Left ventricle myocardium inferior (tissue), 1 donor: Measurements from ENCODE around the gene COPS3. TPM values are rescaled to one million over a fixed set of nuclear protein-coding genes. Genes with fewer than 3 reads are reported as not detected.

ENCODE experiments used
- DNase-seq: peaks from one replicate; pipeline ENCODE4 v3.0.0-alpha.2; 2020
- H3K27ac ChIP-seq: fragments of 200-600 bp; replicated peaks from 2 replicates; pipeline ENCODE4 v1.8.0; 2021
- H3K27me3 ChIP-seq: fragments of 200-600 bp; 2 replicates; pipeline ENCODE4 v1.8.0; 2021; ENCODE audit warnings: low read depth
- H3K36me3 ChIP-seq: fragments of 200-600 bp; 2 replicates; pipeline ENCODE4 v1.8.0; 2021
- H3K4me1 ChIP-seq: fragments of 200-600 bp; 2 replicates; pipeline ENCODE4 v1.8.0; 2021
- H3K4me3 ChIP-seq: fragments of 200-600 bp; 2 replicates; pipeline ENCODE4 v1.8.0; 2021; ENCODE audit warnings: mild to moderate bottlenecking, moderate library complexity
- H3K9me3 ChIP-seq: fragments of 200-600 bp; replicated peaks from 2 replicates; pipeline ENCODE4 v1.8.0; 2021
- intact Hi-C: fragments of 100-400 bp; cut with micrococcal nuclease; formaldehyde crosslinking; loops from one replicate; pipeline ENCODE4 v1.11.0; 2022
- total RNA-seq: library from RNA; stranded (reverse); fragmentation: NEBNext Ultra II Directional; extraction: Animal tissue kit (Norgen Biotek cat#: 25700); gene quantifications from one replicate; pipeline ENCODE4 v1.2.1, GENCODE V29; 2021
- TF ChIP-seq, protein P1 (sequence below): fragments of 200-600 bp; IDR thresholded peaks from 2 replicates; pipeline ENCODE4 v1.8.0; 2021; ENCODE audit warnings: antibody characterized with exemption, mild to moderate bottlenecking, borderline replicate concordance
- donor health status: DM: no; HTN: yes; CAD: no; lungs with severe emphysema.

The COPS3 gene
- total RNA-seq, 1 donor from 2014 or later, result 74.2 TPM

DNA sequence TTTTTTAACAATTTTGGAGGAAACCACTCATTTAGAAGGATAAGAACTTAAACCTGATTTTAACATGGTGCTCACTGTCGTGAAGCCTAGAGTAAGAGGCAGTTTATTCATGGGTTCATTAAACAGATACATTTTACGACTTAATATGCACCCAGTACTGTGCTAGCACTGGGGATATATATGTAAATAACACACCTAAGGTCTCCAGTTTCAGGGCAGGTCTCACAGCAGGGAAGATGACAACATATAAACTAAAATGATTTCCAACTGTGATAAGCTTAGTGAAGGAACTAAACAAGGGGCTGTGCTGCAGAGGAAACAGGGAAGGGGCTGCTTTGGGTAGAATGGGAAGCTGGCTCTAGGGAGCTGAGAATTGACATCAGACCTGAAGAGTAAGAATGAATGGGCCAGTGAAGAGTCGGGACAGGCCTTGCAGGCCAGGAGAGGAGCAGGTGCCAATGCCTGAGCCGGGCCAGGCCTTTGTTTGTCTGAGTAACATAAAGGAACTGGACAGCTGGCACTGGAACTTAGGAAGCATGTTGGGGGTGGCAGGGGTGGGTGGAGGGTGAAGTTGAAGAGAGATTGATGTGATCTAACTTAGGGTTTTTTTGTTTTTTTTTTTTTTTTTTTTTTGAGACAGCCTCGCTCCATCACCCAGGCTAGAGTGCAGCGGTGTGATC lies 34.2 kb upstream of the COPS3 start:
- intact Hi-C loops, result no loop called here

GRCh38 chr17:17314501-17315071 lies 33.5 kb upstream of the COPS3 start:
- no peaks in the 10 kb centered on the region for H3K27me3 ChIP-seq
- H3K27ac ChIP-seq, result no peak overlapping the region
- H3K4me1 ChIP-seq, result no peaks in the 10 kb centered on the region
- DNase-seq, result no peak
- H3K9me3 ChIP-seq, result no peaks in the 10 kb centered on the region
- no peaks in the 10 kb centered on the region for H3K36me3 ChIP-seq
- intact Hi-C loops, result no loop called here
- H3K4me3 ChIP-seq, result no peak overlapping the region
- TF ChIP-seq, protein P1, sequence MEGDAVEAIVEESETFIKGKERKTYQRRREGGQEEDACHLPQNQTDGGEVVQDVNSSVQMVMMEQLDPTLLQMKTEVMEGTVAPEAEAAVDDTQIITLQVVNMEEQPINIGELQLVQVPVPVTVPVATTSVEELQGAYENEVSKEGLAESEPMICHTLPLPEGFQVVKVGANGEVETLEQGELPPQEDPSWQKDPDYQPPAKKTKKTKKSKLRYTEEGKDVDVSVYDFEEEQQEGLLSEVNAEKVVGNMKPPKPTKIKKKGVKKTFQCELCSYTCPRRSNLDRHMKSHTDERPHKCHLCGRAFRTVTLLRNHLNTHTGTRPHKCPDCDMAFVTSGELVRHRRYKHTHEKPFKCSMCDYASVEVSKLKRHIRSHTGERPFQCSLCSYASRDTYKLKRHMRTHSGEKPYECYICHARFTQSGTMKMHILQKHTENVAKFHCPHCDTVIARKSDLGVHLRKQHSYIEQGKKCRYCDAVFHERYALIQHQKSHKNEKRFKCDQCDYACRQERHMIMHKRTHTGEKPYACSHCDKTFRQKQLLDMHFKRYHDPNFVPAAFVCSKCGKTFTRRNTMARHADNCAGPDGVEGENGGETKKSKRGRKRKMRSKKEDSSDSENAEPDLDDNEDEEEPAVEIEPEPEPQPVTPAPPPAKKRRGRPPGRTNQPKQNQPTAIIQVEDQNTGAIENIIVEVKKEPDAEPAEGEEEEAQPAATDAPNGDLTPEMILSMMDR, result no peak

More for the DNA sequence above, 34.2 kb upstream of the COPS3 start:
- Histone ChIP-seq H3K27me3 (no peaks in the 10 kb centered on the region), H3K9me3 (no peaks in the 10 kb centered on the region), H3K27ac (no peak overlapping the region), H3K4me3 (no peak overlapping the region), H3K36me3 (no peaks in the 10 kb centered on the region), H3K4me1 (no peaks in the 10 kb centered on the region)
- TF ChIP-seq, protein P1, result no peak
- no peak for DNase-seq

GRCh38 chr17:17313350-17313991 lies 32.4 kb upstream of the COPS3 start:
- intact Hi-C loops, result no loop called here
- Histone ChIP-seq H3K4me1 (no peaks in the 10 kb centered on the region), H3K27me3 (no peaks in the 10 kb centered on the region), H3K36me3 (no peaks in the 10 kb centered on the region), H3K9me3 (no peaks in the 10 kb centered on the region), H3K4me3 (no peak overlapping the region), H3K27ac (no peak overlapping the region)
- TF ChIP-seq, protein P1, result peak; percentile 62
- DNase-seq, result peak; percentile 31

GRCh38 chr17:17309356-17309755 lies 28.3 kb upstream of the COPS3 start:
- Histone ChIP-seq H3K9me3 (no peaks in the 10 kb centered on the region), H3K27ac (no peak overlapping the region), H3K27me3 (no peaks in the 10 kb centered on the region), H3K4me1 (peaks cover 11% of the 10 kb centered on the region), H3K4me3 (no peak overlapping the region), H3K36me3 (no peaks in the 10 kb centered on the region)
- TF ChIP-seq, protein P1, result no peak
- DNase-seq, result no peak
- intact Hi-C loops, result no loop called here

DNA sequence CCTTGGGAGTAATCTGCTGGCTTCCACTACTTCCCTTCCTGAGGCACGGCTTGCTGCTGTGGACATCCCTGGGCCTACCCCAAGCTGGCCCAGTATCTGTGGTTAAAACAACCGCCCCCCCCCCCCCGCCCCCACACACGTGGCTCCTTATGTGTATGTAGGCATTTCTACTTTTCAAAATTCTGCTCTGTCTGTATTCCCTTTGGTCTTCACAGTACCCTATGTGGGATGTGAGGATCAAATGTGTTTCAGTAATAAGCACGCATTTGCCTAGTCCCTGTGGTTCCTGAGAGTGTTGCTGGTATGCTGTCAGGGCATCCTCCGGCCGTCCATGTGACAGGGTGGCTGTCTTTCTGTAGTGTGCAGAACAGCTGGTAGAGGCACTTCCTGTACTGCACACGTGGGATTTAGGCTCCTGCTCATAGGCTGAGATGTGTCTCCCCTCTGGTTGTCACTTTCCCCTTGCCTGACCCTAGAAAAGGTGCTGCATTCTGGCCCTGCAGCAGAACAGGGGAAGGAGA lies 24.3 kb upstream of the COPS3 start:
- DNase-seq, result no peak
- Histone ChIP-seq H3K4me3 (no peak overlapping the region), H3K9me3 (no peaks in the 10 kb centered on the region), H3K27ac (peak overlapping the region; percentile 79), H3K36me3 (no peaks in the 10 kb centered on the region), H3K27me3 (no peaks in the 10 kb centered on the region), H3K4me1 (peaks cover 27% of the 10 kb centered on the region)
- TF ChIP-seq, protein P1, result no peak
- intact Hi-C loops, result no loop called here
